Uterus (tissue), 4 donors: ENCODE results near the gene URB1. TPM values are rescaled to one million over a fixed set of nuclear protein-coding genes. Genes with fewer than 3 reads are reported as not detected.
A peak's percentile ranks its signal among the peaks of the same experiment; 100 is the strongest.

Experiments used
- DNase-seq, 2 donors: peaks; one replicate each; pipeline ENCODE4 v3.0.0-alpha.2; 2019 to 2020
- H3K27ac ChIP-seq, 2 donors: fragments of 200-600 bp; sonication (generic); 1 replicate in 1 of 2; 2 replicates in 1 of 2; pipeline ENCODE4 v1.5.1; 2016 to 2018
- H3K27me3 ChIP-seq, 2 donors: fragments of 200-600 bp; sonication (generic); one replicate each; pipeline ENCODE4 v1.5.1; 2018 to 2019; ENCODE audit warnings: control low read depth in 1 of 2
- H3K36me3 ChIP-seq, 2 donors: fragments of 200-600 bp; sonication (generic); one replicate each; pipeline ENCODE4 v1.5.1; 2019; ENCODE audit warnings: control low read depth in 1 of 2
- H3K4me1 ChIP-seq, 2 donors: fragments of 200-600 bp; sonication (generic); one replicate each; pipeline ENCODE4 v1.5.1; 2018 to 2019; ENCODE audit warnings: control low read depth in 1 of 2
- H3K4me3 ChIP-seq, 2 donors: fragments of 200-600 bp; sonication (generic); 1 replicate in 1 of 2; 2 replicates in 1 of 2; pipeline ENCODE4 v1.5.1; 2018 to 2019; ENCODE audit warnings: mild to moderate bottlenecking in 1 of 2
- H3K9me3 ChIP-seq, 2 donors: fragments of 200-600 bp; sonication (generic); one replicate each; pipeline ENCODE4 v1.5.1; 2019; ENCODE audit warnings: control low read depth in 1 of 2
- POLR2A ChIP-seq, 2 donors: fragments of 450-650 bp; IDR thresholded peaks; one replicate each; pipeline ENCODE4 v1.6.1; 2016; ENCODE audit warnings: antibody characterized with exemption in 2 of 2, mild to moderate bottlenecking in 1 of 2, moderate library complexity in 1 of 2
- intact Hi-C: fragments of 100-400 bp; cut with DNase I; formaldehyde crosslinking; loops from one replicate; pipeline ENCODE4 v1.15.1; 2023; ENCODE audit warnings: low total_unique reads
- small RNA-seq: library from RNA; depleted of rRNA; stranded (forward); fragments of <200 nt; gene quantifications from one replicate; pipeline ENCODE3, GENCODE V24; 2016
- total RNA-seq, 4 donors: library from RNA; depleted of rRNA in 3 of 4; stranded (reverse); fragments of >200 nt in 3 of 4; gene quantifications; one replicate each; pipeline versions ENCODE4 v1.1.0 to v1.2.4, GENCODE V29; 2014 to 2023
- TF ChIP-seq, protein P1 (sequence below), 4 experiments: fragments of 200-600 bp in 2 of 4; fragments of 450-650 bp in 2 of 4; sonication (generic) in 2 of 4; IDR thresholded peaks; one replicate each; pipeline ENCODE4 v1.5.1; 2016 to 2019; ENCODE audit warnings: antibody characterized with exemption in 4 of 4, mild to moderate bottlenecking in 2 of 4, moderate library complexity in 1 of 4
- donor health status: DM: yes; HTN: yes; CAD: no.

Gene URB1
- total RNA-seq, 4 donors from 2014 or later = 11.8 to 31.0 (median 26.0) TPM

DNA sequence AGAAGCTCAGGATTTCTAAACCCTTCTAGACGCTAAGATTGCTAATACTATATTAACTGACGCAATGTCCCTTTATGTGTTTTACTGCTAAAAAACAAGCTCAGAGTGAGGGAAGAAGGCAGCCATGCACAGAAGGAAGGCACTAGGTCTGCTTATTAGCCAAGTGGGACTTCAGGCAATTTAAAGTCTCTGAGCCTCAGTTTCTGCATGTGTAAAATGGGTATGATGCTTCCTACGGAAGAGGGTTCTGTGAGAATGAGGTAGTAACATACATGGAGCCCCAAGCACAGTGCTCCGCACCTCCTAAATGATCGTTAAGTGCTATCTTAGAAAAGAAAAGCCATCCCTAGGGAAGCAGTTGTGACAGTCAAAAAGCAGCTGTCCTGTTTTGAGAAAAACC is 130.9 kb downstream of the URB1 start:
- Histone ChIP-seq H3K36me3 (no peaks in the 10 kb centered on the region), H3K27me3 (no peaks in the 10 kb centered on the region), H3K27ac (no peak overlapping the region), H3K9me3 (no peaks in the 10 kb centered on the region), H3K4me1 (no peaks in the 10 kb centered on the region), H3K4me3 (no peak overlapping the region)
- no peak for DNase-seq
- TF ChIP-seq, protein P1, sequence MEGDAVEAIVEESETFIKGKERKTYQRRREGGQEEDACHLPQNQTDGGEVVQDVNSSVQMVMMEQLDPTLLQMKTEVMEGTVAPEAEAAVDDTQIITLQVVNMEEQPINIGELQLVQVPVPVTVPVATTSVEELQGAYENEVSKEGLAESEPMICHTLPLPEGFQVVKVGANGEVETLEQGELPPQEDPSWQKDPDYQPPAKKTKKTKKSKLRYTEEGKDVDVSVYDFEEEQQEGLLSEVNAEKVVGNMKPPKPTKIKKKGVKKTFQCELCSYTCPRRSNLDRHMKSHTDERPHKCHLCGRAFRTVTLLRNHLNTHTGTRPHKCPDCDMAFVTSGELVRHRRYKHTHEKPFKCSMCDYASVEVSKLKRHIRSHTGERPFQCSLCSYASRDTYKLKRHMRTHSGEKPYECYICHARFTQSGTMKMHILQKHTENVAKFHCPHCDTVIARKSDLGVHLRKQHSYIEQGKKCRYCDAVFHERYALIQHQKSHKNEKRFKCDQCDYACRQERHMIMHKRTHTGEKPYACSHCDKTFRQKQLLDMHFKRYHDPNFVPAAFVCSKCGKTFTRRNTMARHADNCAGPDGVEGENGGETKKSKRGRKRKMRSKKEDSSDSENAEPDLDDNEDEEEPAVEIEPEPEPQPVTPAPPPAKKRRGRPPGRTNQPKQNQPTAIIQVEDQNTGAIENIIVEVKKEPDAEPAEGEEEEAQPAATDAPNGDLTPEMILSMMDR (IDR thresholded peaks at IDR 0.05) = no peak
- TF ChIP-seq POLR2A (IDR thresholded peaks at IDR 0.05) = no peak
- intact Hi-C loops = no loop called here

Small RNA genes lying within 50 kb of the gene (small RNA-seq; reads per million reads assigned to genes)
- 217 reads per million, percentile 96 among the genes with 10 or more reads in this experiment for gene SNORA80A

Other genes starting within 250 kb of the URB1 start
- 10 to 100 TPM in 2 of 4 donors, 1 to 10 TPM in 2; 2.4 to 25.6 (median 12.2) TPM for gene MIS18A, start 114.0 kb downstream of the URB1 start, total RNA-seq
- not detected for gene MRAP, start 94.2 kb downstream of the URB1 start, total RNA-seq
- 100 to 1,000 TPM in 1 of 4 donors, 10 to 100 TPM in 2, 1 to 10 TPM in 1; 8.3 to 105 (median 48.7) TPM for gene EVA1C, start 19.7 kb upstream of the URB1 start, total RNA-seq
- gene TCP10L, start 192.5 kb upstream of the URB1 start, total RNA-seq = 1 to 10 TPM in 2 of 4 donors, not detected in 2; 1.3 to 1.9 TPM
- gene CFAP298, start 219.4 kb upstream of the URB1 start, total RNA-seq = 10 to 100 TPM in 3 of 4 donors, 1 to 10 TPM in 1; 9.7 to 45.3 (median 27.4) TPM